ENCODE results near the gene SF3B6.
A peak's percentile ranks its signal among the peaks of the same experiment; 100 is the strongest.
"Not testable (repeated sequence)": the region's sequence is repeated elsewhere in the genome, so short reads cannot be mapped to it uniquely, and the experiment has no call there.

SF3B6 gene

GRCh38 chr2:24050041-24050979 lies 25.8 kb downstream of the SF3B6 start:
- peak; percentile 37 for DNase-seq (ENCODE audit: low spot score)

- peak; percentile 77 for DNase-seq (ENCODE audit: low spot score)
Observed at GRCh38 chr2:24049485-24050021, 26.6 kb downstream of the SF3B6 start, which contains the start of gene FKBP1B. Gene FKBP1B (plus strand): TSS chr2:24049741. CDS start chr2:24049850, 109 bp downstream.

- DNase-seq (ENCODE audit: low spot score), result no peak
Observed at GRCh38 chr2:24048769-24049484, 27.2 kb downstream of the SF3B6 start.

GRCh38 chr2:24047703-24048033 lies 28.5 kb downstream of the SF3B6 start:
- no peak for DNase-seq (ENCODE audit: low spot score)

- peak; percentile 90 for DNase-seq (ENCODE audit: low spot score)
Observed at GRCh38 chr2:24046930-24047702, 29.0 kb downstream of the SF3B6 start, which contains the start of gene WDCP. Gene WDCP (minus strand): TSS chr2:24047391. CDS start chr2:24039494, 7,897 bp downstream.

GRCh38 chr2:24046599-24046929 lies 29.6 kb downstream of the SF3B6 start:
- no peak for DNase-seq (ENCODE audit: low spot score)

- DNase-seq (ENCODE audit: low spot score), result no peak
Observed at GRCh38 chr2:24045511-24046508, 30.3 kb downstream of the SF3B6 start.

- not testable (repeated sequence) for DNase-seq (ENCODE audit: low spot score)
Observed at GRCh38 chr2:24043133-24043532, 33.0 kb downstream of the SF3B6 start.

GRCh38 chr2:24040511-24040910 lies 35.6 kb downstream of the SF3B6 start:
- DNase-seq (ENCODE audit: low spot score), result no peak

GRCh38 chr2:24038786-24039499 lies 37.2 kb downstream of the SF3B6 start:
- DNase-seq (ENCODE audit: low spot score), result no peak

- no peak for DNase-seq (ENCODE audit: low spot score)
Observed at GRCh38 chr2:24026233-24026632, 49.9 kb downstream of the SF3B6 start.

- DNase-seq (ENCODE audit: low spot score), result no peak
Observed at GRCh38 chr2:24024996-24025663, 51.0 kb downstream of the SF3B6 start.

- no peak for DNase-seq (ENCODE audit: low spot score)
Observed at GRCh38 chr2:24024018-24024417, 52.1 kb downstream of the SF3B6 start.

- DNase-seq (ENCODE audit: low spot score), result no peak
Observed at GRCh38 chr2:24022975-24023575, 53.1 kb downstream of the SF3B6 start.

GRCh38 chr2:24022324-24022974 lies 53.7 kb downstream of the SF3B6 start:
- DNase-seq (ENCODE audit: low spot score), result no peak

- peak; percentile 68 for DNase-seq (ENCODE audit: low spot score)
Observed at GRCh38 chr2:24021122-24021998, 54.8 kb downstream of the SF3B6 start.

GRCh38 chr2:24020244-24020643 lies 55.9 kb downstream of the SF3B6 start:
- DNase-seq (ENCODE audit: low spot score), result no peak

GRCh38 chr2:24019729-24020128 lies 56.4 kb downstream of the SF3B6 start:
- DNase-seq (ENCODE audit: low spot score), result no peak
